GM21528 (cell line): ENCODE measurements around the gene DCTN2.

Experiments used
- ATAC-seq: cut with Tn5 transposase; IDR thresholded peaks from one replicate; pipeline ENCODE4 v1.9.1; 2021; ENCODE audit warnings: mild to moderate bottlenecking, moderate library complexity; ENCODE audit not compliant: unreplicated experiment, low FRiP score

Gene DCTN2

DNA sequence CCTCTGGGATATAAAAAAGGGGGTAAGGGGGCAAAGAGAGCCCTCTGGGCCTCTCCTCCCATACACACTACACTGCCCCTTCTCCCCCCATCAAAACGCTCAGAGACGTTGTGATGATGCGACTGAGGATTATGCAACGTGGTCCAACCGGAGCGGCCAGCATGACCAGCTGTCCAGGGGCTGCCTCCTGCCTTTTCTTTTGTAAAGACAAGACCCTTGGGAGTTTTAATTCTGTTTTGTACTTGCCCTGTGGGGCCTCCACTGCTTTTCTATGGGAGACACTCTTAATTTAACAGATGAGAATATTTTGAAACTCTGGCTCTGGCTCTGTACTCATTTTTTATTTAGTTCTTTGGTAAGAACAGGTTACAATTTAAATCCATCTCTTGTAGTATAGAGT is 17.2 kb downstream of the DCTN2 start:
- ATAC-seq, result no peak

DNA sequence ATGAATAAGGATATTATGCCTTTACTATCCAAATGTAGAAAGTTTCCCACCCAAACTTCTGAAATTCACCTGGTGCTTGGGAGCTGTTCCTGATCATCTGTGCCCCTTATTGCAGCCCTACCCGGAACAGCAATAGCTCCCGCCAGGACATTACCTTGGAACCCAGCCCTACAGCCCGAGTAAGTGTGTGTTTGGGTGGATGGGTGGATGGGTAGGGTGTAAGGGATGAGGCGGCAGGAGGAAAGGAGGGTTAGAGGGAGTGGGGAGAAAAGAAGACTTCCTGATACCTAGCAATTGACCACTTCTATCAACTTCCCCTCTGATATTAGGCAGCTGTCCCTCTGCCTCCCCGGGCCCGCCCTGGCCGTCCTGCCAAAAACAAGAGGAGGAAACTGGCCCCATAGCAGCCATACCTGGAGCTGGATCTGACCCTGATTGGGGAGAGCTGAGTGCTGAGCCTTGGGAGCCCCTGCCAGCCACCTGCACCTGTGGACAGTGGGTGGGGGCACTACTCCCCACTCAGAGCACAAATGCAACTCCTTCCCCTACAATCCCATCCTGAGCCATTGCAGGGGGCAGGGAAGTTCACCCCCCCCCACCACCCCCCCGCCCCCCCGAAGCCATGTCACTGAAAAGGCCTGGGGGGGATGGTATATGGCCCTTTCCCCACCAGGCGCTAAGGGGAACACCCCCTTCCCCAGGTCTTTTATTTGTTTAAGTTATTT is 18.0 kb downstream of the DCTN2 start:
- no peak for ATAC-seq

DNA sequence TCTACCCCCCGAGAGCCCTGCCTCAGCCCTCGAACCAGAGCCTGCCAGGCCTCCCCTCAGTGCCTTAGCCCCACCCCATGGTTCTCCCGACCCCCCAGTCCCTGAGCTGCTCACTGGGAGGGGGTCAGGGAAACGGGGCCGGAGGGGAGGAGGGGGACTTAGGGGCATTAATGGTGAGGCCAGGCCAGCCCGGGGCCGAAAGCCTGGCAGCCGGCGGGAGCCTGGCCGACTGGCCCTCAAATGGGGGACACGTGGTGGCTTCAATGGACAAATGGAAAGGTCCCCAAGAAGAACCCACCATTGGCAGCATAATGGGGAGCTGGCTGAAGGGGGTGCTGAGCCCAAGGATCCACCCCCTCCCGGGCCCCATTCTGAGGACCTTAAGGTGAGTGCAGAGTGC is 18.8 kb downstream of the DCTN2 start:
- ATAC-seq, result no peak

DNA sequence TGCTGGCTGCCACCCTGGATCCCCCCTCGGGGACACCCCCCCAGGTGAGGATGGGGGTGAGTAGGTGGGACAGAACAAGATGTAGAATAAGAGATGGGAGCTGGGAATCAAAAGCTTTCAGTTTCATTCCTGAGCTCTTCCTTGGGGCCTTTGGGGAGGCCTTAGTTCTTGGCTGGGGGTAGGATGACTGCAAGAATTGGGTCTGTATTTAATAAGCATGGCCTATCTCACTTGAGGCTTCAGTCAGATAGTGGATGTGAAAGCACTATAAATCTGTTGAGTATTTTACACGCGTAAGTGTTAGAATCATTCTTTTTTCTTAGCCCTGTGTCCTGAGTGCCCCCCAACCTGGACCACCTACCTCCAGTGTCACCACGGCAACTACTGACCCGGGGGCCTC is 19.8 kb downstream of the DCTN2 start:
- ATAC-seq, result no peak

DNA sequence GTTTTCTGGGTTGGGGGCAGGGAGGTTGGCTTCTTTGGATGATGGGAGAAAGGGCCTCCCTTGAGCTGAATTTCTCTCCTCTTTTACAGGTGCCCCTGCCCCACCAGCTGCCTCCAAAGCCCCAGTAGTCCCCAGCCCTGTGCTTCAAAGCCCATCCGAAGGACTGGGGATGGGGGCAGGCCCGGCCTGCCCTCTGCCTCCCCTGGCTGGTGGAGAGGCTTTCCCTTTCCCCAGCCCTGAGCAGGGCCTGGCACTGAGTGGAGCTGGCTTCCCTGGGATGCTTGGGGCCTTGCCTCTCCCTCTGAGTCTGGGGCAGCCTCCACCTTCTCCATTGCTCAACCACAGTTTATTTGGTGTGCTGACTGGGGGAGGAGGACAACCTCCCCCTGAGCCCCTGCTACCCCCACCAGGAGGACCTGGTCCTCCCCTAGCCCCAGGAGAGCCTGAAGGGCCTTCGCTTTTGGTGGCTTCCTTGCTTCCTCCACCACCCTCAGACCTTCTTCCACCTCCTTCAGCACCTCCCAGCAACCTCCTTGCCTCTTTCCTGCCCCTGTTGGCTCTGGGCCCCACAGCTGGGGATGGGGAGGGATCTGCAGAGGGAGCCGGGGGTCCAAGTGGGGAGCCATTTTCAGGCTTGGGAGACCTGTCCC is 20.4 kb downstream of the DCTN2 start:
- ATAC-seq, result no peak

DNA sequence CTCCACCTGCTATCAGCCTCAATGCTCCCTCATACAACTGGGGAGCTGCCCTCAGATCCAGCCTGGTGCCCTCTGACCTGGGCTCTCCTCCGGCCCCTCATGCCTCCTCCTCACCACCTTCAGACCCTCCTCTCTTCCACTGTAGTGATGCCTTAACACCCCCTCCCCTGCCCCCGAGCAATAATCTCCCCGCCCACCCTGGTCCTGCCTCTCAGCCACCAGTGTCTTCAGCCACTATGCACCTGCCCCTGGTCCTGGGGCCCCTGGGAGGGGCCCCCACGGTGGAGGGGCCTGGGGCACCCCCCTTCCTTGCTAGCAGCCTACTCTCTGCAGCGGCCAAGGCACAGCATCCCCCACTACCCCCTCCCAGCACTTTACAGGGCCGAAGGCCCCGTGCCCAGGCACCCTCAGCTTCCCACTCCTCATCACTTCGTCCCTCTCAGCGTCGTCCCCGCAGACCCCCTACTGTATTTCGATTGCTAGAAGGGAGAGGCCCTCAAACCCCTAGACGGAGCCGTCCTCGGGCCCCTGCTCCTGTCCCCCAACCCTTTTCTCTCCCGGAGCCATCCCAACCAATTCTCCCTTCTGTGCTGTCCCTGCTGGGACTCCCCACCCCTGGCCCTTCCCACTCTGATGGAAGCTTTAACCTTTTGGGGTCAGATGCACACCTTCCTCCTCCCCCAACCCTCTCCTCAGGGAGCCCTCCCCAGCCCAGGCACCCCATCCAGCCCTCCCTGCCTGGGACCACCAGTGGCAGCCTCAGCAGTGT is 21.2 kb downstream of the DCTN2 start:
- no peak for ATAC-seq

DNA sequence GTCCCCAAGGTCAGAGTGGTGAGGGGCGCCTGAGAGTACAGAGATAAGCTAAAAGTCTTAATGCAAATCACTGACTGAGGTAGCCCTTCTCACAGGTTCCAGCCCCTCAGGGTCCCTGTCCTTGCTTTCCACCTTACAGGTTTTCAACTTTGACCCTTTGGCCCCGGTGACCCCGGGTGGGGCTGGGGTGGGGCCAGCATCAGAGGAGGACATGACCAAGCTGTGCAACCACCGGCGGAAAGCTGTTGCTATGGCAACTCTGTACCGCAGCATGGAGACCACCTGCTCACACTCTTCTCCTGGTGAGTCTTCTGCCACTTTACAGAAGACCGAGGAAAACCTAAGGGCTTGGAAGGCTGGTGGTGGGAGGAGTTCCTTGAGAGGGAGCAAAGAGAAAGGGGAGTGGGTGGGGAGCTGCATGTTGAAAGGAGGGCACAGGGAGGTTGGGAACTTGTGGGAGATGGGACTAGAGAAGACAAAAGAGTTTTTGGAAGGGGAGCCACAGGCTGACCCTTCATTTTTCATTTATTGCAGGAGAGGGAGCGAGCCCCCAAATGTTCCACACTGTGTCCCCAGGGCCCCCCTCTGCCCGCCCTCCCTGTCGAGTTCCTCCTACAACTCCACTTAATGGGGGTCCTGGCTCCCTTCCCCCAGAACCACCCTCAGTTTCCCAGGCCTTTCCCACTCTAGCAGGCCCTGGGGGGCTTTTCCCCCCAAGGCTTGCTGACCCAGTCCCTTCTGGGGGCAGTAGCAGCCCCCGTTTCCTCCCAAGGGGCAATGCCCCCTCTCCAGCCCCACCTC is 22.0 kb downstream of the DCTN2 start:
- ATAC-seq, result no peak

DNA sequence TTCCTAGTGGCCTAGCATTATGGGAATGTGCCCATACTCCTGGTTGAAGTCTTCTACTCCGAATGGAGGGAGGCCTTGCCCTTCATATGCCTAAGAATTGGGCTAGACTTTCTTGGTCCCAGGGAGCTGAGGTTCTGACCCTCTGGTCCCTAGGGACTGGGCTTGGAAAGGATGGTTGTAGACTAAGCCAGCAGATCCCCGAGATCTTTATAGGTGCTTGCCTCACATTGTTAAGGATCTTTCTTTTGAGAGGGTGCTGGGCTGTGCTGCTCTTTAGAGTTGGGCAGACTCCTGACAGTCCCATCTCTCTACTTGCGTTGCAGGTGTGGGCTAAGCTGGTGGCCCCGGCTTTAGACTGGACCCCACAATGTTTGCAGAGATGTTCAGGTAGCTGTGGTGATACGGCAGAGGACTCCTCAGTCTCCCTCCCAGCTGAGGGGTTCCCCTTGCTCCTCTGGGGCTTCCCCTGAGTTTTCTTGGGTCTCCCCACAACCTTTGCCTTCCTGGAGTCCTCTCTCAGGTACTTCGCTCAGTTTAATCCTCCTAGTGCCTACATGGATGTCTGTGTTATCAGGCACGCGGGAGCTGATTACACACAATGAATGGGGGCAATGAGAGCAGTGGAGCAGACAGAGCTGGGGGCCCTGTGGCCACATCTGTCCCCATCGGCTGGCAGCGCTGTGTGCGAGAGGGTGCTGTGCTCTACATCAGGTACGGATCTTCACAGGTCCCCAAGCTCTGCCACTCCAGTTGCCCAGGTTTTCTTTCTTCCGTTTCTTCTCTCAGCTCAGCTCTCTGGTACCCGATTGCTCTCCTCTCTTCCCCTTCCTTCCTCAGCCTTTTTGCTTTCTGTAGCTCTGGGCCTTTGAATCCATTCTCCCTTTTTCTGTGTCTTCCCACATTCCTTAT is 23.0 kb downstream of the DCTN2 start:
- ATAC-seq, result no peak

DNA sequence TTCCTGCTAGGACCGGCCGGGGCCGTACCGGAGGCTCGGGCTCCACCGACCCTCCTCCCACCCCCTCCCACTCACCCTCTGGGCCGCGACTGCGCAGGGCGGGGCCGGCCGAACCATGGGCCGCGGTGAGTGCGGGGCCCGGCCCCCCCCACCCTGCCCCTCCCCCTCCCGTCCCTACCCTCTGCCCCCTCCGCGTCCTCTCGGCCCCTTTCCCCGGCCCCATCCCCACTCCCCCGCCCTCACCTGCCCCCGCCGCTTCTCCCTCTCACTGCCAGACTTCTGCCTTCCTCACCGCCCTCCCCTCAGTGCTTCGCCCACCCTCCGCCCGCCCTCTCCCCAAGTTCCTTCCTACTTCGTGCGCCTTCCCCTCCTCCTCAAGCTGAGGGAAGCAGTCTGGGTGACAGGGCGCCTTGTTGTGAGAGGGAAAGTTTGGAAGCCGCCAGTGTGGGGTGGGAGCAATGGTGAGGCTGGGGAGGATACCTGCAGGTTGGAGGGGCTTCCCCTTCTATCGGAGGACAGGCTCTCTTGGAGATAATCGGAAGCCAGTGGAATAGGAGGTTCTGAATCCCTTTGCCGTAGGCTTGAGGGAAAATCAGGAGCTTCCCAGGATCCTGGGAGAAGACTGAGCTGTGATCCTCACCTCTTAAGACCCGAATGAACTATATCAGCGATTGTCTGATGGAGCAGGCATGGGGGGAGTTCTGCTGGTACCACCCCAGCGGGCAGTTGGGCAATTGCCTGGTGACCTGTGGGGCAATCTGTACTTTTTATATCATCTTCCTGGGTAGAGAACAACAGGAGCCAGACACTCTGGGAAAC is 23.9 kb downstream of the DCTN2 start:
- no peak for ATAC-seq

DNA sequence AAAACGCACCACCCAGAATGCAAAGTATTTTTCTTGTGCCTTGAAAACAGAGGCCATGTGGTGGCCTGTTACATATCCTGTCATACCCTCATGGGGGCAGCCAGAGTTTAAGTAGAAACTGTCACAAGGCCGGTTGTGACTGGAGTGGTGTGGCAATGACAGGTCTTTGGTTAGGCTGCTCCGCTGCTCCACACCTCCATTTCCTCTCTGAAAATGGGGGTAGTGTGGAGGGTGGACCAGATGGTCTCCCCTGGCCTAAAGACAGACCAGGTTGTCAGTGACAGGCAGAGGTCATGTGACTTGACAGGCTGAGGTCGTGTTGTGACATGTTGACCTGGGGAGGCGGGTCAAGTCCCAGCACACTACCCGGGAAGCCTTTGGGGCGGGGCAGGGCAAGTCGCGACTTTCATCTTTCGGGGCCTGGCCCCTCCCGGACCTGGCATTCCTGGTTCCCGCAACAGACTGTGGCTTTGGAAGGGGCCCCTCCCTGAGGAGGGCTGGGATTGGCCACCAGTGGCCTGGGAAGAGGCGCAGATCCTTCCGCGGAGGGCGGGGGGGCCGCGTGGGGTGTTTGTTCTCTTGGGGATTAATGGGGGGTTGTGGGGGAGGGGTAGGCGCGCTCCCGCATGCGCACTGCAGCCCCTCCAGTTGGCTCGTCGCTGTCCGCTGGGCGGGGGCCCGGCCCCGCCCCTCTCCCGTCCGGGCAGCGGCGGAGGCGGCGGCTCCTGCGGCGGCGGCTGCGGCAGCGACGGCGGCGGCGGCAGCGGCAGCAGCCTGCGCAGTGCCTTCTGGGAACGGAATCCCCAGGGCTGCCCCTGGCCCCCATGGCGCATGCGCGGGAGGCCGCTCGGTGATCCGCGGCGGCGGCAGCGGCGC is 24.7 kb downstream of the DCTN2 start, which contains the start of gene MBD6:
Gene MBD6 (plus strand): TSS at position 814 of the 876 bp plus-strand sequence. CDS start 1,480 bp downstream, outside the sequence.
- ATAC-seq, result peak; percentile 37

DNA sequence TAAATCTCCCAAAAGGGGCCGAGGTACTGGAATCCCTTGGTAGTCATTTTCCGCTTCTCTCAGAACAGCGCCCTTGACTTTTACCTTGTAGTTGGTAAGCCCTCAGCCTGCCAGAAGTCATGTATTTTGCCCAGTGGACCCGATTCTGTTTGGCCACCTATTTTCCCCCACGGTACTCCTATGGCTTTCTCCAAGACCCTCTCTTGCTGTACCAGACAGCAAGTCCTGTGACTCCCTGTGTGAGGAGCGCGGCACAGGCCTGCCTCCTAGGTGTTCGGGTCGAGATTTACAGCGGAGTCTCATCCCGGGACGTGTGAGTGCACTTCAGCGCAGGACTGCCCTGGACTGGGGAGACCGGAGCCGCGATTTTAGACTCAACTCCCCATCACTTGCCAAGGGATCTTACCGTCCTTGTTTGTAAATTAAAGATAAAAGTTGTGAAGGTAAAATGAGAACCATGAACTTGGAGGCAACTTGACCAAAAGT is 25.4 kb downstream of the DCTN2 start:
- ATAC-seq, result no peak

DNA sequence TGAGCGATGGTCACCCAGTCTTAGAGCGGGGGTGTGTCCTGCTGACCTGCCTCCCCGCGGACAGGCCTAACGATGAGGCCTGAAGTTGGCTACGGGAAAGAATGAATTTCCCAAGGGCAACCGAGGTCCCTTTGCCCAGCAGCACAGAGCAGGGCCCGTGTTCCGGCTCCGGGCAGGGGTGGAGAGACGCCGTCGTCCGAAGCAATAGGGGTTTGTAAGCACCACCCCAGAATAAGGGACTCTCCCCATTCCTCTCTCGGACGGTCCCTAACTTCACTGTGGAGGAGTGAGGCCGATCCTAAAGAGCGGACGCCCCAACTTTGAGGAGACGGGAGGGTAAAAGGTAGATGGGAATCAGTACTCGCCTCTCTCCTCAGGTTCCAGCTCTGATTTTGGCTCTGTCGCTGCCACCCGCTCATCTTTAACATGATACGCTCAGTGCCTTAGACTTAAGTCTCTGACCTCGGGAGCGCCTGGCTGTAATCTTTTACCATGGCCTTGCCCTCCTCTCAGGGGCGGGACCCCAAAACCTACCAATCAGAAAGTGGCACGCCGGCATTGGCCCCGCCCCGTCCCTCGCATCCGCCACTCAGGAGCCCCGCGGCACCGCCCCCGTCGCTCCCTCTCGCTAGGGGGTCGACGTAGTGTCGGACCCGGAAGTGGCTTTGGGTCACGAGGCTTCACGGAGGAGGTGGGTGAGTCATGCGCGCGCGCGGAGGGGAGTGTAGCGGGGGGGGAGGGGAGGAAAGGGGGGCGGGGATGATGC is 26.8 kb downstream of the DCTN2 start, which contains the start of gene DDIT3:
Gene DDIT3 (minus strand): TSS at position 462 of the 766 bp plus-strand sequence. CDS start 3,108 bp downstream, outside the sequence.
- ATAC-seq, result peak; percentile 52

DNA sequence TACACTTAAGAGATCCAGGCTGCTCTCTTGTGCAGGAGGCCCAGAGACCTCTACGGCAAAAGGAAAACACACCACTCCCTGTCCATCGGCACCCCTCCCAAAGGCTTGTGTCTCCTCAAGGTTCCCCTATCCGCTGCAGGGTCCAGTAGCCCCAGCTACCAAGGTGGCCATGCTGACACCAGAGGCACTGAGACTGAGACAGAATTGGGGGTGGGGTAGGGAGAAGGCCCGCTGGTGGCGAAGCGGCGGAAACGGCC is 27.3 kb downstream of the DCTN2 start:
- no peak for ATAC-seq

DNA sequence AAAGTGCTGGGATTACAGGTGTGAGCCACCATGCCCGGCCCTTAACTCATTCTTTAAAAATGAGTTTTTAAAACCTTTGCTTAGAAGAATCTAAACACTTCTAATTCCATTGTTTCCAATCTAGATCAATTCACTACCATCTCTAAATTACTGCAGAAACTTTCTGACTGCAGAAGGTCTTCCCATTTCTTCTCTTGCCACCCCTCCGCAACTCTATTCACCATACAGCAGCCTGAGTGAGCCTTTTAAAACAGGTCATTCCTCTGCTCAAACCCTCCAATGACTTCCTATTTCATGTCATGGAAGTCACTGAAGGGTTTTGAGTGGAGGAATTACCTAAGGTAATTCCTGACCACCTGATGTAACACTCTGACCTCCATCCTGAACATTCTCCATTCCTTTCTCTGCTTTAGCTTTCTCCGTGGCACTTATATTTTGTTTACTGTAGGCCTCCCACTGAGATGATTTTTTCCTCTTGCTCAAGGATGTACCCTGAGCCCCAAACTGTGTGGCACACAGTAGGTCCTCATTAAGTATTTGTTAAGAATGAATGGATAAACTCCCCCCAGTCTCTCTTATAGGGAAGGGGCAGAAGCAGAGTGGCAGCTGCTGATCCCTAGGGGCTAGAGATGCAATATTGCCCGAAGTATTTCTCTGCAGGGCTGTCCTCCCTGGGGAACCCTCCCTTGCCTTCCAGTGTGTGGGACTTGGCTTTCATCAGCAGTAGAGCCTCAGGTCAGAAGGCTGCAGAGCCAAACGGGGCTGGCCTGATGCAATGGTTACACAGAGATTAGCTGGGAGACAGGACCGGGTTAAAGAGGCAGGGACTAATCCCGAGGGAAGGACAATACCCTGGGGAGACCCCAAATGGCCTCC is 27.8 kb downstream of the DCTN2 start:
- no peak for ATAC-seq

DNA sequence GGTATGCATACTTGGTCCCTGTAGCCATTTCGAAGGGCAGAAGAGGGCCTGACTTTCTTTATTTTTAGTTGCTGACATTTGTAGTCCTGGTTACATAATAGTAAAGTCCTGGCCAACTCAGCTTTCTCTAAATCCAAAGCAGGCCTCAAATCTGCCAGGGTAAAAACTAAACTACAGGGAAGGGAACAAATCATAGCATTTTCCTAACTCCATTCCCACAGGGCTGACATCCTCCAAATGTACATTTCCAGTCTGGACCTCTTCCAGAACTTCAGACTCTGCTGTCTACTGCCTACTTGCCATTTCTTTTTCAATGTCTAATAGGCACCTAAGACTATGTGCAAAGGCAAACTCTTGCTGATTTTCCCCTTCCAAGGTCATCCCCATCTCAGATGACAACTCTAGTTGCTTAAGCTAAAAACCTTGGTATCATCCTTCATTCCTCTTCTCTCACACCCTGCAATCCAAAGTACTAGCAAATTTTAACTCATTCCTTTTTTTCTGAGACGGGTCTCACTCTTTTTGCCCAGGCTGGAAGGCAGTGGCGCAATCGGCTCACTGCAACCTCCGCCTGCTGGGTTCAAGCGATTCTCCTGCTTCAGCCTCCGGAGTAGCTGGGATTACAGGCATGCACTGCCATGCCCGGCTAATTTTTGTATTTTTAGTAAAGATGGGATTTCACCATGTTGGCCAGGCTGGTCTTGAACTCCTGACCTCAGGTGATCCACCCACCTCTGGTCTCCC is 28.6 kb downstream of the DCTN2 start:
- ATAC-seq, result no peak
